ENCODE measurements around the gene KMT2A. TPM values are rescaled to one million over a fixed set of nuclear protein-coding genes. Genes with fewer than 3 reads are reported as not detected.
"Not testable (repeated sequence)": the region's sequence is repeated elsewhere in the genome, so short reads cannot be mapped to it uniquely, and the experiment has no call there.

Gene KMT2A
- total RNA-seq, 1 donor from 2014 or later = 78.4 TPM

GRCh38 chr11:118569670-118570069, 133.4 kb downstream of the KMT2A start:
- H3K4me3 Mint-ChIP-seq = no peak overlapping the region
- intact Hi-C loops (cut with micrococcal nuclease) = loop anchor here (5.0 to 10.0 kb wide), 5 partner anchors 55 to 498 kb away; partner anchors contain the start of genes DDX6 and VPS11
- no peak overlapping the region for H3K27ac Mint-ChIP-seq
- H3K36me3 Mint-ChIP-seq (ENCODE audit: low read depth) = peaks cover 6% of the 10 kb centered on the region
- DNase-seq (ENCODE audit: low spot score) = no peak
- H3K4me1 Mint-ChIP-seq (ENCODE audit: low read depth) = peaks cover 32% of the 10 kb centered on the region
- peaks cover 2% of the 10 kb centered on the region for H3K27me3 Mint-ChIP-seq (ENCODE audit: insufficient read depth)
- no peaks in the 10 kb centered on the region for H3K9me3 Mint-ChIP-seq

GRCh38 chr11:118570787-118571186, 134.5 kb downstream of the KMT2A start:
- Mint-ChIP-seq H3K4me3 (no peak overlapping the region), H3K36me3 (ENCODE audit: low read depth) (peaks cover 7% of the 10 kb centered on the region), H3K4me1 (ENCODE audit: low read depth) (peaks cover 37% of the 10 kb centered on the region), H3K27ac (no peak overlapping the region), H3K9me3 (no peaks in the 10 kb centered on the region), H3K27me3 (ENCODE audit: insufficient read depth) (peaks cover 2% of the 10 kb centered on the region)
- DNase-seq (ENCODE audit: low spot score) = no peak
- intact Hi-C loops (cut with micrococcal nuclease) = loop anchor here (5.0 kb wide), 3 partner anchors 222 to 497 kb away; partner anchors contain the start of genes DDX6 and VPS11

DNA sequence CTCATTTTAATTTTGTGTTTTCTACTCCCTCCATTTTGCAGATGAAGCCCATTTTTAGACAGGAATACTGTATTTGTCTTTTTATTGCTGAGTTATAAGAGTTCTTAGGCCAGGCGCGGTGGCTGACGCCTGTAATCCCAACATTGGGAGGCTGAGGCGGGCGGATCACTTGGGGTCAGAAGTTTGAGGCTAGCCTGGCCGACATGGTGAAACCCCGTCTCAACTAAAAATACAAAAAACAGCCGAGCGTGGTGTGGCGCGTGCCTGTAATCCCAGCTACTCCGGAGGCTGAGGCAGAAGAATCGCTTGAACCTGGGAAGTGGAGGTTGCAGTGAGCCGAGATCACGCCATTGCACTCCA, 135.4 kb downstream of the KMT2A start:
- intact Hi-C loops (cut with micrococcal nuclease) = loop anchor here (2.0 to 5.0 kb wide), 8 partner anchors 35 to 1243 kb away; partner anchors contain the start of genes DDX6, PHLDB1, UBE4A and VPS11
- not testable (repeated sequence) for H3K36me3 Mint-ChIP-seq (ENCODE audit: low read depth)

GRCh38 chr11:118572061-118572980, 136.0 kb downstream of the KMT2A start, which contains the start of gene ARCN1:
TSS of gene ARCN1 (plus strand) at chr11:118572409. CDS start at chr11:118572548, 139 bp downstream.
- DNase-seq (ENCODE audit: low spot score) = peak; percentile 69
- Mint-ChIP-seq H3K4me1 (ENCODE audit: low read depth) (peaks cover 51% of the 10 kb centered on the region), H3K4me3 (peak within 1 kb of the TSS; percentile 98), H3K9me3 (no peaks in the 10 kb centered on the region), H3K27ac (peak within 1 kb of the TSS; percentile 96), H3K36me3 (ENCODE audit: low read depth) (peaks cover 9% of the 10 kb centered on the region), H3K27me3 (ENCODE audit: insufficient read depth) (no peaks in the 10 kb centered on the region)
- intact Hi-C loops (cut with micrococcal nuclease) = loop anchor here (2.0 to 5.0 kb wide), 8 partner anchors 34 to 1244 kb away; partner anchors contain the start of genes DDX6, PHLDB1, UBE4A and VPS11

More for the DNA sequence above, 135.4 kb downstream of the KMT2A start:
- not testable (repeated sequence) for DNase-seq (ENCODE audit: low spot score); H3K27me3 Mint-ChIP-seq (ENCODE audit: insufficient read depth); H3K9me3 Mint-ChIP-seq
- Mint-ChIP-seq H3K4me3 (peak overlapping the region; percentile 98), H3K4me1 (ENCODE audit: low read depth) (peaks cover 46% of the 10 kb centered on the region), H3K27ac (peak overlapping the region; percentile 96)

- H3K27me3 Mint-ChIP-seq (ENCODE audit: insufficient read depth) = no peaks in the 10 kb centered on the region
- peak overlapping the region; percentile 98 for H3K4me3 Mint-ChIP-seq
- H3K27ac Mint-ChIP-seq = peak overlapping the region; percentile 96
- DNase-seq (ENCODE audit: low spot score) = peak; percentile 20
- peaks cover 54% of the 10 kb centered on the region for H3K4me1 Mint-ChIP-seq (ENCODE audit: low read depth)
- intact Hi-C loops (cut with micrococcal nuclease) = loop anchor here (1.0 to 5.0 kb wide), 9 partner anchors 34 to 1244 kb away; partner anchors contain the start of genes ATP5MG, DDX6, PHLDB1 and UBE4A
- no peaks in the 10 kb centered on the region for H3K9me3 Mint-ChIP-seq
- H3K36me3 Mint-ChIP-seq (ENCODE audit: low read depth) = peaks cover 9% of the 10 kb centered on the region
Observed at GRCh38 chr11:118572981-118573550, 136.8 kb downstream of the KMT2A start.

DNA sequence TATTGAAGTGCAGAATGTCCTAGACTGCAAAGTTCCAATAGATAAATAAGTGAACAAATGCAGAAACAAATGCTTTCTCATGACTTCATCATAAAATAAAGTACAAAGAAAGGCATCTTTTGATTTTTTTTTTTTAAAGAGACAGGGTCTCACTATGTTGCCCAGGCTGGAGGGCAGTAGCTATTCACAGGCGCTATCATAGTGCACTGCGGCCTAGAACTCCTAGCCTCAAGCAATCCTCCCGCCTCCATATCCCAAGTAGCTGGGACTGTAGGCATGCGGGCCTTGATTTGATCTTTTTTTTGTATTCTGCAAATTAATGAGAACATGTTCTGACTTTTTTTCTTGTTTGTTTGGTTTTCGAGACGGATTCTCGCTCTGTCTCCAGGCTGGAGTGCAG, 138.3 kb downstream of the KMT2A start:
- H3K4me1 Mint-ChIP-seq (ENCODE audit: low read depth) = peaks cover 57% of the 10 kb centered on the region
- no peak for DNase-seq (ENCODE audit: low spot score)
- H3K27me3 Mint-ChIP-seq (ENCODE audit: insufficient read depth) = no peaks in the 10 kb centered on the region
- no peak overlapping the region for H3K27ac Mint-ChIP-seq
- H3K9me3 Mint-ChIP-seq = no peaks in the 10 kb centered on the region
- peak overlapping the region; percentile 58 for H3K4me3 Mint-ChIP-seq
- intact Hi-C loops (cut with micrococcal nuclease) = loop anchor here (5.0 kb wide), 3 partner anchors 218 to 493 kb away; partner anchors contain the start of genes DDX6 and VPS11
- H3K36me3 Mint-ChIP-seq (ENCODE audit: low read depth) = peaks cover 11% of the 10 kb centered on the region

Other genes with a start within 250 kb of the KMT2A start
- gene JAML, start 211.5 kb upstream of the KMT2A start, total RNA-seq = 264 and 271 TPM in 2 replicates
- gene MPZL3, start 184.1 kb upstream of the KMT2A start, total RNA-seq = 63.5 and 69.3 TPM in 2 replicates
- 13.2 and 15.9 TPM in 2 replicates for gene MPZL2, start 172.2 kb upstream of the KMT2A start, total RNA-seq
- 630 and 646 TPM in 2 replicates for gene CD3E, start 131.8 kb upstream of the KMT2A start, total RNA-seq
- 486 and 491 TPM in 2 replicates for gene CD3D, start 93.8 kb upstream of the KMT2A start, total RNA-seq
- 134 and 145 TPM in 2 replicates for gene CD3G, start 92.1 kb upstream of the KMT2A start, total RNA-seq
- 44.1 and 46.0 TPM in 2 replicates for gene UBE4A, start 76.9 kb upstream of the KMT2A start, total RNA-seq
- 205 and 216 TPM in 2 replicates for gene ATP5MG, start 34.9 kb upstream of the KMT2A start, total RNA-seq
- 0.59 and 0.91 TPM in 2 replicates for gene TTC36, start 91.0 kb downstream of the KMT2A start, total RNA-seq
- gene TMEM25, start 94.7 kb downstream of the KMT2A start, total RNA-seq = 13.6 and 15.0 TPM in 2 replicates
- gene IFT46, start 129.4 kb downstream of the KMT2A start, total RNA-seq = 17.7 and 18.4 TPM in 2 replicates
- gene ARCN1, start 135.9 kb downstream of the KMT2A start, total RNA-seq = 162 and 165 TPM in 2 replicates
- gene PHLDB1, start 171.1 kb downstream of the KMT2A start, total RNA-seq = 0.86 and 1.4 TPM in 2 replicates
- gene TREH, start 243.2 kb downstream of the KMT2A start, total RNA-seq = not detected in 2 replicates

Data from activated T-helper 1 cell treated with anti-CD3 and anti-CD28 coated beads, Interleukin-12 subunit alpha, Interleukin-12 subunit beta, Interleukin-2, Interleukin-4 antibody, amounts not matched to agents 30 ng/mL and 10 ng/mL and 1 ng/mL, durations not matched to agents 14 hours and 24 hours and 36 hours (primary cell).